Measurements from ENCODE around the gene CCDC141.

- no peak for TF ChIP-seq CTCF (IDR thresholded peaks at IDR 0.05; ENCODE audit: extremely low read depth in 1 of 2, insufficient read depth in 1 of 2, low read depth in 1 of 2, low read length in 2 of 2)
- no peak for TF ChIP-seq POLR2A (IDR thresholded peaks at IDR 0.05; ENCODE audit: low read depth, low read length)
- no peak for TF ChIP-seq EZH2 (IDR thresholded peaks at IDR 0.05; ENCODE audit: borderline replicate concordance, low read depth, low read length, severe bottlenecking)
- TF ChIP-seq POLR2AphosphoS5 (IDR thresholded peaks at IDR 0.05; ENCODE audit: insufficient read depth, low read depth, low read length): no peak
- no peak for TF ChIP-seq FOS (IDR thresholded peaks at IDR 0.05; ENCODE audit: borderline replicate concordance, insufficient read depth, low read length)
- no peak for TF ChIP-seq MAX (IDR thresholded peaks at IDR 0.05; ENCODE audit: insufficient read depth, insufficient read length)
- TF ChIP-seq JUN (IDR thresholded peaks at IDR 0.05; ENCODE audit: borderline replicate concordance, insufficient read depth, insufficient read length, low read depth): no peak
- TF ChIP-seq MYC (IDR thresholded peaks at IDR 0.05; ENCODE audit: low read depth, low read length): no peak
- TF ChIP-seq GATA2 (IDR thresholded peaks at IDR 0.05; ENCODE audit: insufficient read depth, insufficient read length, low read depth, low read length): no peak
Measured at GRCh38 chr2:179024445-179024844, 25.5 kb downstream of the CCDC141 start.

Measured in endothelial cell of umbilical vein (primary cell).